GM23248 (cell line): Measurements from ENCODE around the gene ANKRD49.

Experiments
- EZH2 ChIP-seq: fragments of 200-600 bp; sonication (generic); IDR thresholded peaks from 2 replicates; pipeline ENCODE4 v1.6.1; 2018; ENCODE audit warnings: antibody characterized with exemption, mild to moderate bottlenecking; ENCODE audit not compliant: insufficient read depth, poor library complexity, severe bottlenecking
- EZH2phosphoT487 ChIP-seq: fragments of 200-600 bp; sonication (generic); IDR thresholded peaks from 2 replicates; pipeline ENCODE4 v1.6.1; 2018; ENCODE audit warnings: antibody characterized with exemption, moderate library complexity, mild to moderate bottlenecking, low read depth; ENCODE audit not compliant: insufficient read depth

GRCh38 chr11:94450048-94450447 lies 43.7 kb upstream of the ANKRD49 start:
- TF ChIP-seq EZH2 (no peak), EZH2phosphoT487 (no peak)
